Endothelial cell of umbilical vein (primary cell): ENCODE measurements around the gene OLFML2A. TPM values are rescaled to one million over a fixed set of nuclear protein-coding genes. Genes with fewer than 3 reads are reported as not detected.

Experiments used
- BruUV-seq: library from RNA; stranded (reverse); fragments of 400-500 nt; replicated peaks from 2 replicates; lab custom pipeline; 2021; lab: Mats Ljungman, UMichigan
- CTCF ChIA-PET: fragments of 300-600, 350-600 bp; sonication (Branson Sonifier 250); formaldehyde crosslinking; loops from one replicate; lab custom pipeline; 2021; ENCODE audit warnings: antibody characterized with exemption, inconsistent platforms; lab: Charles Lee
- POLR2A ChIA-PET: fragments of 300-600, 350-600 bp; sonication (Branson Sonifier 250); formaldehyde crosslinking; loops from one replicate; lab custom pipeline; 2021; ENCODE audit warnings: antibody characterized with exemption, inconsistent platforms; lab: Charles Lee
- DNase-seq: peaks from one replicate; pipeline ENCODE4 v3.0.0-alpha.2; 2011; ENCODE audit warnings: low read depth, low spot score
- FAIRE-seq: peaks from 2 replicates; lab custom pipeline; 2011; peaks lifted over from hg19 to GRCh38; lab: Jason Lieb, UNC
- H2AFZ ChIP-seq: 2 replicates; pipeline ENCODE4 v1.6.0; 2012; ENCODE audit warnings: low read depth, low read length, control low read depth, inconsistent platforms
- H3K27ac ChIP-seq: 2 replicates; pipeline ENCODE4 v1.5.1; 2011; ENCODE audit warnings: low read depth, mild to moderate bottlenecking, control low read depth, low read length, moderate library complexity; ENCODE audit not compliant: insufficient read depth
- H3K27me3 ChIP-seq, 2 experiments: 2 replicates each; pipeline versions ENCODE4 v1.6.0 to v1.6.1; 2011; ENCODE audit warnings: low read length in 2 of 2, mixed read lengths in 1 of 2; ENCODE audit not compliant: control insufficient read depth in 2 of 2, insufficient read depth in 2 of 2
- H3K36me3 ChIP-seq, 2 experiments: 2 replicates in 1 of 2; 3 replicates in 1 of 2; pipeline ENCODE4 v1.5.1; 2011; ENCODE audit warnings: low read length in 2 of 2, mild to moderate bottlenecking in 1 of 2, moderate library complexity in 1 of 2; ENCODE audit not compliant: control insufficient read depth in 2 of 2, insufficient read depth in 2 of 2; ENCODE audit errors: extremely low read depth in 1 of 2
- H3K4me1 ChIP-seq: 3 replicates; pipeline ENCODE4 v1.5.1; 2011; ENCODE audit warnings: mild to moderate bottlenecking, low read length; ENCODE audit not compliant: control insufficient read depth, insufficient read depth; ENCODE audit errors: extremely low read depth
- H3K4me2 ChIP-seq: 2 replicates; pipeline ENCODE4 v1.6.1; 2011; ENCODE audit warnings: low read length, control low read depth, mixed read lengths; ENCODE audit not compliant: insufficient read depth
- H3K4me3 ChIP-seq, 3 experiments: fragments of 200-600 bp in 1 of 3; sonication (generic), shearing (Covaris generic) in 1 of 3; replicated peaks in 1 of 3; 2 replicates each; pipeline ENCODE4 v1.5.1; 2011 to 2016; ENCODE audit warnings: control low read depth in 3 of 3, low read length in 3 of 3, mild to moderate bottlenecking in 2 of 3, inconsistent platforms in 1 of 3, low read depth in 1 of 3, moderate library complexity in 1 of 3; ENCODE audit not compliant: insufficient read depth in 1 of 3
- H3K79me2 ChIP-seq: 2 replicates; pipeline ENCODE4 v1.6.0; 2012; ENCODE audit warnings: low read length, inconsistent platforms; ENCODE audit not compliant: control insufficient read depth, insufficient read depth
- H3K9ac ChIP-seq: replicated peaks from 2 replicates; pipeline ENCODE3; 2011; ENCODE audit warnings: low read length, control low read depth; ENCODE audit not compliant: insufficient read depth; ENCODE audit errors: extremely low read depth
- H3K9me1 ChIP-seq: replicated peaks from 3 replicates; pipeline ENCODE4 v1.6.0; 2011; ENCODE audit warnings: mild to moderate bottlenecking, low read length; ENCODE audit not compliant: control insufficient read depth, insufficient read depth; ENCODE audit errors: extremely low read depth
- H3K9me3 ChIP-seq: replicated peaks from 2 replicates; pipeline ENCODE4 v1.5.1; 2012; ENCODE audit warnings: low read length, inconsistent platforms; ENCODE audit not compliant: control insufficient read depth, insufficient read depth
- H4K20me1 ChIP-seq: replicated peaks from 2 replicates; pipeline ENCODE3; 2011; ENCODE audit warnings: mild to moderate bottlenecking, low read length; ENCODE audit not compliant: control insufficient read depth, insufficient read depth; ENCODE audit errors: extremely low read depth
- CTCF ChIP-seq, 2 donors: IDR thresholded peaks; 1 replicate in 1 of 2; 2 replicates in 1 of 2; pipeline ENCODE4 v1.5.1; 2011; ENCODE audit warnings: low read length in 2 of 2, mild to moderate bottlenecking in 2 of 2, moderate library complexity in 2 of 2, control low read depth in 1 of 2, inconsistent platforms in 1 of 2, low read depth in 1 of 2; ENCODE audit not compliant: insufficient read depth in 1 of 2; ENCODE audit errors: extremely low read depth in 1 of 2
- EZH2 ChIP-seq: IDR thresholded peaks from 2 replicates; pipeline ENCODE4 v1.6.1; 2012; ENCODE audit warnings: borderline replicate concordance, low read depth, mild to moderate bottlenecking, moderate library complexity, low read length, inconsistent platforms; ENCODE audit not compliant: severe bottlenecking
- FOS ChIP-seq: IDR thresholded peaks from 2 replicates; pipeline ENCODE4 v1.6.1; 2011; ENCODE audit warnings: mild to moderate bottlenecking, low read length, moderate library complexity, borderline replicate concordance; ENCODE audit not compliant: insufficient read depth
- GATA2 ChIP-seq: IDR thresholded peaks from 2 replicates; pipeline ENCODE4 v1.7.0; 2011; ENCODE audit warnings: low read depth, mild to moderate bottlenecking, moderate library complexity, mixed read lengths, low read length; ENCODE audit not compliant: insufficient read length, insufficient read depth
- JUN ChIP-seq: IDR thresholded peaks from 2 replicates; pipeline ENCODE4 v1.6.1; 2011; ENCODE audit warnings: borderline replicate concordance, low read depth; ENCODE audit not compliant: insufficient read length, insufficient read depth
- MYC ChIP-seq: IDR thresholded peaks from one replicate; pipeline ENCODE4 v1.6.1; 2011; ENCODE audit warnings: mild to moderate bottlenecking, low read depth, low read length
- POLR2A ChIP-seq: IDR thresholded peaks from 2 replicates; pipeline ENCODE4 v1.6.1; 2012; ENCODE audit warnings: low read depth, mild to moderate bottlenecking, control low read depth, low read length
- POLR2AphosphoS5 ChIP-seq: IDR thresholded peaks from 2 replicates; pipeline ENCODE4 v1.6.1; 2012; ENCODE audit warnings: low read depth, mild to moderate bottlenecking, control low read depth, low read length, moderate library complexity; ENCODE audit not compliant: insufficient read depth
- dilution Hi-C: fragments of 300-500 bp; cut with MboI; formaldehyde crosslinking; loops from one replicate; pipeline ENCODE4 v1.15.0; 2019; ENCODE audit warnings: low sequenced_read_pairs; ENCODE audit not compliant: extremely low pct_ligation_motif_present
- intact Hi-C: fragments of 100-400 bp; cut with micrococcal nuclease; formaldehyde crosslinking; loops from one replicate; pipeline ENCODE4 v1.10.0; 2022
- polyA plus RNA-seq, 4 experiments: library from polyadenylated mRNA; depleted of rRNA in 3 of 4; stranded (reverse) in 3 of 4; unstranded in 1 of 4; fragments of >200 nt; gene quantifications; 2 replicates each; pipeline versions ENCODE4 v1.2.1 to v1.2.3, GENCODE V29; 2011 to 2012; ENCODE audit warnings: missing spikeins in 1 of 4
- total RNA-seq: library from RNA; stranded (reverse); gene quantifications from 2 replicates; pipeline ENCODE4 v1.2.3, GENCODE V29; 2021
- TF ChIP-seq, protein P1 (sequence below): IDR thresholded peaks from 2 replicates; pipeline ENCODE4 v1.6.1; 2011; ENCODE audit not compliant: insufficient read depth, insufficient read length

OLFML2A gene
- total and polyA plus RNA-seq, 2 donors (not counting 3 experiments of a cell fraction or from before 2014, with no cell fraction given) = 0.92 to 1.1 TPM

DNA sequence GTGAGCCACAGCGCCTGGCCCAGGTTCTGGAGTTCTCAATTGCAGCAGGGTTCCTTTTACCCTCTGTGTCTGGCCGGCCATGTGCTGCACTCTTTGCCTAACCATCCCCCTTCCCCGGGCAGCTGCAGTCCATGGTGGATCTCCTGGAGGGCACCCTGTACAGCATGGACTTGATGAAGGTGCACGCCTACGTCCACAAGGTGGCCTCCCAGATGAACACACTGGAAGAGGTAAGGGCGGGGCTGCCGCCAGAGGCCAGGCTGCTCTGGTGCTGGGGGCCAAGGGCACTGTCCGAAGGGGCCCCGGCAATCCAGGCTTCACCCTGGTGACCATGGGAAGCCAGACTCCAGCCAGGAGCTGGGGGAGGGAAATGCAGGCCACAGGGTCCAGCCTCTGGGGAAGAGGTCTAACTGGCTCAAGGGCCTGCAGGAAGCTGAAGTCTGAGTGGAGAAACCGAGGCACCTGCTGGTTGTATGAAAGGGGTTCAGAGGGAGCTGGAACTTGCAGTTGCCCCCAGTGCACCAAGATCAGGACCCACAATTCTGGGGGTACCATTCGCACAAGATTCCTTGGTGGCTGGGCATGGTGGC is 18.1 kb downstream of the OLFML2A start:
- H4K20me1 ChIP-seq = no peaks in the 10 kb centered on the region
- H3K9me1 ChIP-seq = no peaks in the 10 kb centered on the region
- H2AFZ ChIP-seq = no peak overlapping the region
- dilution Hi-C loops (no loop called here), intact Hi-C loops (no loop called here)
- no peak overlapping the region for H3K4me3 ChIP-seq
- ChIA-PET POLR2A (no interaction called here), CTCF (interaction anchor here (1.0 to 5.2 kb wide), 5 partner anchors 23 to 60 kb away, joined by 3 to 40 read pairs (median 6); partner anchors contain the start of genes NR6A1 and WDR38)
- H3K27ac ChIP-seq = no peak overlapping the region
- no peak overlapping the region for H3K4me2 ChIP-seq
- FAIRE-seq (no peak), DNase-seq (no peak)
- no peak for TF ChIP-seq EZH2
- no peak for TF ChIP-seq GATA2
- no peak for TF ChIP-seq POLR2A
- TF ChIP-seq MYC = no peak
- no peak for TF ChIP-seq FOS
- no peak for TF ChIP-seq POLR2AphosphoS5
- no peak for TF ChIP-seq CTCF (IDR thresholded peaks at IDR 0.05; ENCODE audit: extremely low read depth in 1 of 2, insufficient read depth in 1 of 2, low read depth in 1 of 2, low read length in 2 of 2)
- TF ChIP-seq, protein P1, sequence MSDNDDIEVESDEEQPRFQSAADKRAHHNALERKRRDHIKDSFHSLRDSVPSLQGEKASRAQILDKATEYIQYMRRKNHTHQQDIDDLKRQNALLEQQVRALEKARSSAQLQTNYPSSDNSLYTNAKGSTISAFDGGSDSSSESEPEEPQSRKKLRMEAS = no peak
- no peak for TF ChIP-seq JUN
- H3K36me3 ChIP-seq = no peaks in the 10 kb centered on the region
- no TSS peak for BruUV-seq
- H3K79me2 ChIP-seq = no peaks in the 10 kb centered on the region
- H3K27me3 ChIP-seq = peaks cover 2 to 3% of the 10 kb centered on the region in 2 experiments
- peaks cover 11% of the 10 kb centered on the region for H3K4me1 ChIP-seq
- no peak overlapping the region for H3K9ac ChIP-seq
- no peaks in the 10 kb centered on the region for H3K9me3 ChIP-seq
